ENCODE data around the gene CUX1.

DNA sequence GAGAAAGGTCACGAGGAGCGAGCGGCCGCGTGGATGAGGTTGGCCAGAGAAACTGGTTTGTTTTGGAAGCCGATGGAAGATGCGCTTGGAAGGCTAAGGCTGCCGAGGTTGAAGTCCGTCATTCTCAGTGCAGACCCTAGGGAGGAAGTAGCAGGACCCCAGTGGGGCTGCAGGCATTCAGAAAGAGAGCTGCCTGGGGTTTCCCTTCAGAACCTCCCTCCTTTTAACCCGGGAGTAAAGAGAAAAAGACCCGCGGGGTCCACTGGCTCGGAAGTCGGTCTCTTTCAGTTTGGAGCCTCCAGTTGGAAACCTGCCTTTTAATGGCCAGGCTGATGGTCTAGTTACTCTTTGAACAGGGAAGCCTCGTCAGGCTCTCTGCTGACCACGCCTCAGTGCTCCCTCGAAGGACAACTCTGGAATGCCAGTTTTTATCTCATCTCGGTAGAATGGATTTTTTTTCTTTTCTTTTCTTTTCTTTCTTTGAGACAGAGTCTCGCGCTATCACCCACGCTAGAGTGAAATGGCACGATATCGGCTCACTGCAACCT, 188.6 kb downstream of the CUX1 start:
- TF ChIP-seq EZH2 (IDR thresholded peaks at IDR 0.05; ENCODE audit: borderline replicate concordance, low read depth, low read length, severe bottlenecking): no peak
- TF ChIP-seq, protein P1, sequence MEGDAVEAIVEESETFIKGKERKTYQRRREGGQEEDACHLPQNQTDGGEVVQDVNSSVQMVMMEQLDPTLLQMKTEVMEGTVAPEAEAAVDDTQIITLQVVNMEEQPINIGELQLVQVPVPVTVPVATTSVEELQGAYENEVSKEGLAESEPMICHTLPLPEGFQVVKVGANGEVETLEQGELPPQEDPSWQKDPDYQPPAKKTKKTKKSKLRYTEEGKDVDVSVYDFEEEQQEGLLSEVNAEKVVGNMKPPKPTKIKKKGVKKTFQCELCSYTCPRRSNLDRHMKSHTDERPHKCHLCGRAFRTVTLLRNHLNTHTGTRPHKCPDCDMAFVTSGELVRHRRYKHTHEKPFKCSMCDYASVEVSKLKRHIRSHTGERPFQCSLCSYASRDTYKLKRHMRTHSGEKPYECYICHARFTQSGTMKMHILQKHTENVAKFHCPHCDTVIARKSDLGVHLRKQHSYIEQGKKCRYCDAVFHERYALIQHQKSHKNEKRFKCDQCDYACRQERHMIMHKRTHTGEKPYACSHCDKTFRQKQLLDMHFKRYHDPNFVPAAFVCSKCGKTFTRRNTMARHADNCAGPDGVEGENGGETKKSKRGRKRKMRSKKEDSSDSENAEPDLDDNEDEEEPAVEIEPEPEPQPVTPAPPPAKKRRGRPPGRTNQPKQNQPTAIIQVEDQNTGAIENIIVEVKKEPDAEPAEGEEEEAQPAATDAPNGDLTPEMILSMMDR (IDR thresholded peaks at IDR 0.05; ENCODE audit: borderline replicate concordance, extremely low read depth, low read length, poor library complexity, severe bottlenecking): no peak
